HepG2 (cell line): ENCODE data around the gene PCGF2. TPM values are rescaled to one million over a fixed set of nuclear protein-coding genes. Genes with fewer than 3 reads are reported as not detected.

Experiments used
- AGO1 ChIP-seq: fragments of 200-400 bp; formaldehyde crosslinking; IDR thresholded peaks from 2 replicates; pipeline ENCODE4 v1.6.1; 2017; ENCODE audit warnings: mild to moderate bottlenecking, low read depth, low read length, moderate library complexity; ENCODE audit not compliant: poor library complexity, severe bottlenecking
- U2AF2 ChIP-seq: fragments of 200-400 bp; formaldehyde crosslinking; IDR thresholded peaks from 2 replicates; pipeline ENCODE4 v1.6.1; 2017; ENCODE audit warnings: low read depth, mild to moderate bottlenecking, low read length
- YEATS2 ChIP-seq: sonication (generic); formaldehyde crosslinking; IDR thresholded peaks from 2 replicates; pipeline ENCODE4 v1.4.0; 2020; ENCODE audit warnings: missing genetic modification reagents, borderline replicate concordance
- ZFP36 ChIP-seq: fragments of 150-350 bp; IDR thresholded peaks from 2 replicates; pipeline ENCODE4 v1.6.1; 2018; ENCODE audit warnings: borderline replicate concordance, low read length, low read depth; ENCODE audit not compliant: partially characterized antibody
- ZMYM4 ChIP-seq: sonication (generic); formaldehyde crosslinking; IDR thresholded peaks from 2 replicates; pipeline ENCODE4 v1.8.1; 2023; ENCODE audit warnings: mild to moderate bottlenecking, missing genetic modification reagents
- ZNF331 ChIP-seq: sonication (generic); formaldehyde crosslinking; IDR thresholded peaks from 2 replicates; pipeline ENCODE4 v1.4.0; 2020; ENCODE audit warnings: missing genetic modification reagents
- ZNF589 ChIP-seq: sonication (generic); formaldehyde crosslinking; conservative IDR thresholded peaks from 2 replicates; pipeline ENCODE4 v1.8.0; 2022; ENCODE audit warnings: mild to moderate bottlenecking, moderate library complexity, missing genetic modification reagents
- ZNF709 ChIP-seq: sonication (generic); formaldehyde crosslinking; IDR thresholded peaks from 2 replicates; pipeline ENCODE4 v1.5.0; 2020; ENCODE audit warnings: mild to moderate bottlenecking, missing genetic modification reagents
- polyA plus RNA-seq, 8 experiments: library from polyadenylated mRNA; depleted of rRNA in 3 of 8; stranded (reverse) in 7 of 8; unstranded in 1 of 8; fragments of >200 nt; fragmentation: Illumina TruSeq in 4 of 8; extraction: Trizol in 4 of 8; gene quantifications; 2 replicates each; pipeline versions ENCODE4 v1.2.1 to v1.2.3, GENCODE V29; 2011 to 2016; ENCODE audit warnings: low read depth in 4 of 8, missing spikeins in 1 of 8, mixed read lengths in 1 of 8; ENCODE audit not compliant: insufficient read depth in 1 of 8
- total RNA-seq, 5 experiments: library from RNA; depleted of rRNA; stranded (reverse); fragments of >200 nt; fragmentation: Illumina TruSeq; extraction: Trizol; gene quantifications; 2 replicates each; pipeline ENCODE4 v1.2.3, GENCODE V29; 2016; ENCODE audit warnings: low read depth in 1 of 5
- TF ChIP-seq, protein P1 (sequence below): sonication (generic); formaldehyde crosslinking; IDR thresholded peaks from 2 replicates; pipeline ENCODE4 v1.4.0; 2020; ENCODE audit warnings: mild to moderate bottlenecking, missing genetic modification reagents
- TF ChIP-seq, protein P2 (sequence below): IDR thresholded peaks from 2 replicates; pipeline ENCODE4 v1.6.1; 2016; ENCODE audit warnings: low read depth
- TF ChIP-seq, protein P3 (sequence below): sonication (generic); formaldehyde crosslinking; IDR thresholded peaks from 2 replicates; pipeline ENCODE4 v1.4.0; 2020; ENCODE audit warnings: missing genetic modification reagents
- TF ChIP-seq, protein P4 (sequence below): sonication (generic); formaldehyde crosslinking; IDR thresholded peaks from 2 replicates; pipeline ENCODE4 v1.8.1; 2023; ENCODE audit warnings: mild to moderate bottlenecking, inconsistent platforms, moderate library complexity, missing genetic modification reagents, borderline replicate concordance
- TF ChIP-seq, protein P5 (sequence below): sonication (generic); formaldehyde crosslinking; IDR thresholded peaks from 2 replicates; pipeline ENCODE4 v1.4.0; 2020; ENCODE audit warnings: mild to moderate bottlenecking, missing genetic modification reagents
- TF ChIP-seq, protein P6 (sequence below): sonication (generic); formaldehyde crosslinking; IDR thresholded peaks from 2 replicates; pipeline ENCODE4 v1.8.0; 2022; ENCODE audit warnings: mild to moderate bottlenecking, missing genetic modification reagents

PCGF2 gene
- total and polyA plus RNA-seq, 2 of the 13 experiments (the other 11 are each of a cell fraction or from before 2014, with no cell fraction given), result 11.6 to 29.4 TPM

DNA sequence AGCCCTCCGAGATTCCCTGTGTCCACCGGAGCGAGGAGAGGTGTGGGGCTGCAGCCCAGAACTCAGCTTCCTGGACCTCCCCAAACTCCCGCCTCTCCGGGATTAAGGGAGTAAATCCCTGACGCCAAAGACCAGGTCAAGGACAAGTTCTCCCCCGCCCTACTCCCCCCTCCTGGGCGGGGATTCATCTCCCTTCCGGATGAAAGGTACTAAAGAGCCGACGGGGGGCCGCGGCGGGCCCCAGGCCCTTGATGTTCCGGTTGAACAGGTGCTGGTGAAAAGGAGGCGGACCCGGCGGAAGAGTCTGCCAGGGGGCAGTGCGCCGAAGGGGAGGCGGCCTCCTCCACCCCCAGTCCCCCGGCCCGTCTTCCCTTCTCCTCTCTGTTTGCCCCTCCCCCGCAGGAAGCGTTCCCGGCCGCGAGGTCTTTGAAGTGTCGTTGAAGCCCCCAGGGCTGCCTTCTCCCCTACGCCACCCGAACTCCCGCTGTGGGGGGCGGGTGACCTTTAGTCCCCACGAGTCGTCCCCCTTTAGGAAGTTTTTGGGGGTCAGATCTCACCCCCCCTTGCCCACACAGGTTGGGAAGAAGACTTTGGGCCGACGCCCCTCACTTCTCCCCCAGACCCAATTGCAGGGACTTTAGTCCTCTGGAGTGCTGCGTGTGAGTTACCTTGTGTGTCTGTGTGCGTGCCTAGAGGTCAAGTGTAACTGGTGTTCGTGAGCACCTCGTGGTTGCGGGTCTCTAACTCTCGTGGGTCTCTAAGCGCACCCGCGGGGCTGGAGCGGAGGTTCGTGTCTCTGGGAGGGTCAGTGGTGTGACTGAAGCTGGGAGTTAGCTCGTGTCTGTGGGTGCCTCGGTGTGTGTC, 44.2 kb downstream of the PCGF2 start (continued):
- TF ChIP-seq, protein P1, sequence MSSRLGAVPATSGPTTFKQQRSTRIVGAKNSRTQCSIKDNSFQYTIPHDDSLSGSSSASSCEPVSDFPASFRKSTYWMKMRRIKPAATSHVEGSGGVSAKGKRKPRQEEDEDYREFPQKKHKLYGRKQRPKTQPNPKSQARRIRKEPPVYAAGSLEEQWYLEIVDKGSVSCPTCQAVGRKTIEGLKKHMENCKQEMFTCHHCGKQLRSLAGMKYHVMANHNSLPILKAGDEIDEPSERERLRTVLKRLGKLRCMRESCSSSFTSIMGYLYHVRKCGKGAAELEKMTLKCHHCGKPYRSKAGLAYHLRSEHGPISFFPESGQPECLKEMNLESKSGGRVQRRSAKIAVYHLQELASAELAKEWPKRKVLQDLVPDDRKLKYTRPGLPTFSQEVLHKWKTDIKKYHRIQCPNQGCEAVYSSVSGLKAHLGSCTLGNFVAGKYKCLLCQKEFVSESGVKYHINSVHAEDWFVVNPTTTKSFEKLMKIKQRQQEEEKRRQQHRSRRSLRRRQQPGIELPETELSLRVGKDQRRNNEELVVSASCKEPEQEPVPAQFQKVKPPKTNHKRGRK (CRISPR knock-in tag), result no peak
- TF ChIP-seq, protein P2, sequence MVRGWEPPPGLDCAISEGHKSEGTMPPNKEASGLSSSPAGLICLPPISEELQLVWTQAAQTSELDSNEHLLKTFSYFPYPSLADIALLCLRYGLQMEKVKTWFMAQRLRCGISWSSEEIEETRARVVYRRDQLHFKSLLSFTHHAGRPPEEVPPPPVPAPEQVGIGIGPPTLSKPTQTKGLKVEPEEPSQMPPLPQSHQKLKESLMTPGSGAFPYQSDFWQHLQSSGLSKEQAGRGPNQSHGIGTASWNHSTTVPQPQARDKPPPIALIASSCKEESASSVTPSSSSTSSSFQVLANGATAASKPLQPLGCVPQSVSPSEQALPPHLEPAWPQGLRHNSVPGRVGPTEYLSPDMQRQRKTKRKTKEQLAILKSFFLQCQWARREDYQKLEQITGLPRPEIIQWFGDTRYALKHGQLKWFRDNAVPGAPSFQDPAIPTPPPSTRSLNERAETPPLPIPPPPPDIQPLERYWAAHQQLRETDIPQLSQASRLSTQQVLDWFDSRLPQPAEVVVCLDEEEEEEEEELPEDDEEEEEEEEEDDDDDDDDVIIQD (CRISPR knock-in tag), result no peak; the same call in 1 of the 2 replicates
- TF ChIP-seq, protein P3, sequence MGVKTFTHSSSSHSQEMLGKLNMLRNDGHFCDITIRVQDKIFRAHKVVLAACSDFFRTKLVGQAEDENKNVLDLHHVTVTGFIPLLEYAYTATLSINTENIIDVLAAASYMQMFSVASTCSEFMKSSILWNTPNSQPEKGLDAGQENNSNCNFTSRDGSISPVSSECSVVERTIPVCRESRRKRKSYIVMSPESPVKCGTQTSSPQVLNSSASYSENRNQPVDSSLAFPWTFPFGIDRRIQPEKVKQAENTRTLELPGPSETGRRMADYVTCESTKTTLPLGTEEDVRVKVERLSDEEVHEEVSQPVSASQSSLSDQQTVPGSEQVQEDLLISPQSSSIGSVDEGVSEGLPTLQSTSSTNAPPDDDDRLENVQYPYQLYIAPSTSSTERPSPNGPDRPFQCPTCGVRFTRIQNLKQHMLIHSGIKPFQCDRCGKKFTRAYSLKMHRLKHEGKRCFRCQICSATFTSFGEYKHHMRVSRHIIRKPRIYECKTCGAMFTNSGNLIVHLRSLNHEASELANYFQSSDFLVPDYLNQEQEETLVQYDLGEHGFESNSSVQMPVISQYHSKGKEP (CRISPR knock-in tag), result no peak; the same call in none of the 2 replicates
- TF ChIP-seq AGO1, result peak; percentile 83
- TF ChIP-seq, protein P4, sequence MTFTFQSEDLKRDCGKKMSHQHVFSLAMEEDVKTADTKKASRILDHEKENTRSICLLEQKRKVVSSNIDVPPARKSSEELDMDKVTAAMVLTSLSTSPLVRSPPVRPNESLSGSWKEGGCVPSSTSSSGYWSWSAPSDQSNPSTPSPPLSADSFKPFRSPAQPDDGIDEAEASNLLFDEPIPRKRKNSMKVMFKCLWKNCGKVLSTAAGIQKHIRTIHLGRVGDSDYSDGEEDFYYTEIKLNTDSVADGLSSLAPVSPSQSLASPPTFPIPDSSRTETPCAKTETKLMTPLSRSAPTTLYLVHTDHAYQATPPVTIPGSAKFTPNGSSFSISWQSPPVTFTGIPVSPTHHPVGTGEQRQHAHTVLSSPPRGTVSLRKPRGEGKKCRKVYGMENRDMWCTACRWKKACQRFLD (CRISPR knock-in tag), result peak; percentile 25; the same call in 1 of the 2 replicates
- no peak; the same call in 1 of the 2 replicates for TF ChIP-seq ZNF709 (CRISPR knock-in tag)
- TF ChIP-seq ZMYM4, result peak; percentile 68; the same call in 1 of the 2 replicates
- no peak; the same call in 1 of the 2 replicates for TF ChIP-seq U2AF2
- no peak; the same call in 1 of the 2 replicates for TF ChIP-seq ZNF589
- peak; percentile 100 for TF ChIP-seq ZFP36
- TF ChIP-seq, protein P5, sequence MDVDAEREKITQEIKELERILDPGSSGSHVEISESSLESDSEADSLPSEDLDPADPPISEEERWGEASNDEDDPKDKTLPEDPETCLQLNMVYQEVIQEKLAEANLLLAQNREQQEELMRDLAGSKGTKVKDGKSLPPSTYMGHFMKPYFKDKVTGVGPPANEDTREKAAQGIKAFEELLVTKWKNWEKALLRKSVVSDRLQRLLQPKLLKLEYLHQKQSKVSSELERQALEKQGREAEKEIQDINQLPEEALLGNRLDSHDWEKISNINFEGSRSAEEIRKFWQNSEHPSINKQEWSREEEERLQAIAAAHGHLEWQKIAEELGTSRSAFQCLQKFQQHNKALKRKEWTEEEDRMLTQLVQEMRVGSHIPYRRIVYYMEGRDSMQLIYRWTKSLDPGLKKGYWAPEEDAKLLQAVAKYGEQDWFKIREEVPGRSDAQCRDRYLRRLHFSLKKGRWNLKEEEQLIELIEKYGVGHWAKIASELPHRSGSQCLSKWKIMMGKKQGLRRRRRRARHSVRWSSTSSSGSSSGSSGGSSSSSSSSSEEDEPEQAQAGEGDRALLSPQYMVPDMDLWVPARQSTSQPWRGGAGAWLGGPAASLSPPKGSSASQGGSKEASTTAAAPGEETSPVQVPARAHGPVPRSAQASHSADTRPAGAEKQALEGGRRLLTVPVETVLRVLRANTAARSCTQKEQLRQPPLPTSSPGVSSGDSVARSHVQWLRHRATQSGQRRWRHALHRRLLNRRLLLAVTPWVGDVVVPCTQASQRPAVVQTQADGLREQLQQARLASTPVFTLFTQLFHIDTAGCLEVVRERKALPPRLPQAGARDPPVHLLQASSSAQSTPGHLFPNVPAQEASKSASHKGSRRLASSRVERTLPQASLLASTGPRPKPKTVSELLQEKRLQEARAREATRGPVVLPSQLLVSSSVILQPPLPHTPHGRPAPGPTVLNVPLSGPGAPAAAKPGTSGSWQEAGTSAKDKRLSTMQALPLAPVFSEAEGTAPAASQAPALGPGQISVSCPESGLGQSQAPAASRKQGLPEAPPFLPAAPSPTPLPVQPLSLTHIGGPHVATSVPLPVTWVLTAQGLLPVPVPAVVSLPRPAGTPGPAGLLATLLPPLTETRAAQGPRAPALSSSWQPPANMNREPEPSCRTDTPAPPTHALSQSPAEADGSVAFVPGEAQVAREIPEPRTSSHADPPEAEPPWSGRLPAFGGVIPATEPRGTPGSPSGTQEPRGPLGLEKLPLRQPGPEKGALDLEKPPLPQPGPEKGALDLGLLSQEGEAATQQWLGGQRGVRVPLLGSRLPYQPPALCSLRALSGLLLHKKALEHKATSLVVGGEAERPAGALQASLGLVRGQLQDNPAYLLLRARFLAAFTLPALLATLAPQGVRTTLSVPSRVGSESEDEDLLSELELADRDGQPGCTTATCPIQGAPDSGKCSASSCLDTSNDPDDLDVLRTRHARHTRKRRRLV (CRISPR knock-in tag), result peak; percentile 36; the same call in 1 of the 2 replicates
- TF ChIP-seq YEATS2 (CRISPR knock-in tag), result peak; percentile 75; the same call in 1 of the 2 replicates
- TF ChIP-seq, protein P6, sequence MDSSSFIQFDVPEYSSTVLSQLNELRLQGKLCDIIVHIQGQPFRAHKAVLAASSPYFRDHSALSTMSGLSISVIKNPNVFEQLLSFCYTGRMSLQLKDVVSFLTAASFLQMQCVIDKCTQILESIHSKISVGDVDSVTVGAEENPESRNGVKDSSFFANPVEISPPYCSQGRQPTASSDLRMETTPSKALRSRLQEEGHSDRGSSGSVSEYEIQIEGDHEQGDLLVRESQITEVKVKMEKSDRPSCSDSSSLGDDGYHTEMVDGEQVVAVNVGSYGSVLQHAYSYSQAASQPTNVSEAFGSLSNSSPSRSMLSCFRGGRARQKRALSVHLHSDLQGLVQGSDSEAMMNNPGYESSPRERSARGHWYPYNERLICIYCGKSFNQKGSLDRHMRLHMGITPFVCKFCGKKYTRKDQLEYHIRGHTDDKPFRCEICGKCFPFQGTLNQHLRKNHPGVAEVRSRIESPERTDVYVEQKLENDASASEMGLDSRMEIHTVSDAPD (CRISPR knock-in tag), result peak; percentile 71
- peak; percentile 95 for TF ChIP-seq ZNF331 (CRISPR knock-in tag)
